OCI-LY1 (cell line): Measurements from ENCODE around the gene INSYN1.
"Not testable (repeated sequence)": the region's sequence is repeated elsewhere in the genome, so short reads cannot be mapped to it uniquely, and the experiment has no call there.

ENCODE experiments used
- H2AFZ ChIP-seq: fragments of 200-600 bp; sonication (generic), shearing (Covaris generic); 2 replicates; pipeline ENCODE4 v1.6.0; 2014; ENCODE audit warnings: antibody characterized with exemption, mild to moderate bottlenecking, low read length
- H3F3A ChIP-seq: fragments of 200-600 bp; sonication (generic), shearing (Covaris generic); 2 replicates; pipeline ENCODE4 v1.6.0; 2014; ENCODE audit warnings: mild to moderate bottlenecking, antibody characterized with exemption, low read length, moderate library complexity; ENCODE audit not compliant: insufficient read depth
- H3K27ac ChIP-seq: fragments of 200-600 bp; sonication (generic); 2 replicates; pipeline ENCODE4 v1.5.1; 2014; ENCODE audit warnings: low read length, mixed run types, mild to moderate bottlenecking, low read depth; ENCODE audit not compliant: poor library complexity, severe bottlenecking
- H3K27me3 ChIP-seq: fragments of 200-600 bp; sonication (generic); 2 replicates; pipeline ENCODE4 v1.6.0; 2014; ENCODE audit warnings: antibody characterized with exemption, mild to moderate bottlenecking, low read length, moderate library complexity; ENCODE audit not compliant: insufficient read depth
- H3K36me3 ChIP-seq: fragments of 200-600 bp; sonication (generic); 2 replicates; pipeline ENCODE4 v1.6.1; 2014; ENCODE audit warnings: mild to moderate bottlenecking, antibody characterized with exemption, low read length, moderate library complexity, mixed read lengths; ENCODE audit not compliant: insufficient read depth
- H3K4me1 ChIP-seq: fragments of 200-600 bp; sonication (generic); 2 replicates; pipeline ENCODE4 v1.5.1; 2014; ENCODE audit warnings: mild to moderate bottlenecking, low read length, moderate library complexity; ENCODE audit not compliant: insufficient read depth, severe bottlenecking
- H3K4me2 ChIP-seq: fragments of 200-600 bp; sonication (generic), shearing (Covaris generic); 2 replicates; pipeline ENCODE4 v1.6.1; 2014; ENCODE audit warnings: low read length
- H3K4me3 ChIP-seq: fragments of 200-600 bp; sonication (generic); 2 replicates; pipeline ENCODE4 v1.5.1; 2014; ENCODE audit warnings: low read length, low read depth, mild to moderate bottlenecking, mixed read lengths; ENCODE audit not compliant: poor library complexity, severe bottlenecking
- H3K79me2 ChIP-seq: fragments of 200-600 bp; shearing (Covaris generic); 2 replicates; pipeline ENCODE4 v1.6.1; 2016; ENCODE audit warnings: mixed run types, low read length, mixed read lengths; ENCODE audit not compliant: insufficient read depth
- H3K9ac ChIP-seq: fragments of 200-600 bp; sonication (generic), shearing (Covaris generic); 2 replicates; pipeline ENCODE4 v1.6.1; 2014; ENCODE audit warnings: mild to moderate bottlenecking, low read length, mixed read lengths
- H3K9me2 ChIP-seq: fragments of 200-600 bp; sonication (generic), shearing (Covaris generic); 2 replicates; pipeline ENCODE4 v1.6.1; 2014; ENCODE audit warnings: low read depth, mild to moderate bottlenecking, low read length, mixed read lengths
- H3K9me3 ChIP-seq: fragments of 200-600 bp; shearing (Covaris generic); 2 replicates; pipeline ENCODE4 v1.6.1; 2014; ENCODE audit warnings: low read length, mixed read lengths
- H4K20me1 ChIP-seq: fragments of 200-600 bp; sonication (generic), shearing (Covaris generic); 2 replicates; pipeline ENCODE4 v1.6.0; 2016; ENCODE audit warnings: mild to moderate bottlenecking, low read length; ENCODE audit not compliant: insufficient read depth
- EZH2 ChIP-seq: fragments of 200-600 bp; sonication (generic), shearing (Covaris generic); IDR thresholded peaks from 2 replicates; pipeline ENCODE4 v1.8.0; 2017; ENCODE audit warnings: borderline replicate concordance, mixed run types, mild to moderate bottlenecking, antibody characterized with exemption, low read length, moderate library complexity, mixed read lengths
- TF ChIP-seq, protein P1 (sequence below): fragments of 200-600 bp; sonication (generic), shearing (Covaris generic); IDR thresholded peaks from 2 replicates; pipeline ENCODE4 v1.5.1; 2017; ENCODE audit warnings: mild to moderate bottlenecking, antibody characterized with exemption, low read length, moderate library complexity, mixed read lengths

The INSYN1 gene

DNA sequence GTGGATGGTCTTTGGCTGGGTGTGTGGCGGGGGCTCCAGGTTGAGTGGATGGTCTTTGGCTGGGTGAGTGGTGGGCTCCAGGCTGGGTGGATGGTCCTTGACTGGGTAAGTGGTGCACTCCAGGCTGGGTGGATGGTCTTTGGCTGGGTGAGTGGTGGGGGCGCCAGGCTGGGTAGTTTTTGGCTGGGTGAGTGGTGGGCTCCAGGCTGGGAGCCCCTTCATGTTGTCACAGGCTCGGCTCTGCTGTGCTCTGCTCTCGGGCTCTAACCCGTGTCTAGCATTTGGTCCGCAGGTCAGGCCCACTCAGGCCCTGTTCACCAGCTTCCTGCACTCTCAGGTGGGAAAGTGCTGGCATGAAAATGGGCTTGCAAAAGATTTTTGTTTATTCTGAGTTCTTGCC lies 43.9 kb downstream of the INSYN1 start:
- Histone ChIP-seq H2AFZ (no peak overlapping the region), H3K4me2 (no peak overlapping the region), H3K27me3 (no peaks in the 10 kb centered on the region), H3F3A (no peaks in the 10 kb centered on the region), H3K4me3 (no peak overlapping the region), H3K9ac (no peak overlapping the region), H3K4me1 (no peaks in the 10 kb centered on the region), H3K79me2 (no peaks in the 10 kb centered on the region), H3K9me3 (no peaks in the 10 kb centered on the region), H3K27ac (no peak overlapping the region), H3K9me2 (no peaks in the 10 kb centered on the region), H3K36me3 (no peaks in the 10 kb centered on the region), H4K20me1 (no peaks in the 10 kb centered on the region)
- TF ChIP-seq, protein P1, sequence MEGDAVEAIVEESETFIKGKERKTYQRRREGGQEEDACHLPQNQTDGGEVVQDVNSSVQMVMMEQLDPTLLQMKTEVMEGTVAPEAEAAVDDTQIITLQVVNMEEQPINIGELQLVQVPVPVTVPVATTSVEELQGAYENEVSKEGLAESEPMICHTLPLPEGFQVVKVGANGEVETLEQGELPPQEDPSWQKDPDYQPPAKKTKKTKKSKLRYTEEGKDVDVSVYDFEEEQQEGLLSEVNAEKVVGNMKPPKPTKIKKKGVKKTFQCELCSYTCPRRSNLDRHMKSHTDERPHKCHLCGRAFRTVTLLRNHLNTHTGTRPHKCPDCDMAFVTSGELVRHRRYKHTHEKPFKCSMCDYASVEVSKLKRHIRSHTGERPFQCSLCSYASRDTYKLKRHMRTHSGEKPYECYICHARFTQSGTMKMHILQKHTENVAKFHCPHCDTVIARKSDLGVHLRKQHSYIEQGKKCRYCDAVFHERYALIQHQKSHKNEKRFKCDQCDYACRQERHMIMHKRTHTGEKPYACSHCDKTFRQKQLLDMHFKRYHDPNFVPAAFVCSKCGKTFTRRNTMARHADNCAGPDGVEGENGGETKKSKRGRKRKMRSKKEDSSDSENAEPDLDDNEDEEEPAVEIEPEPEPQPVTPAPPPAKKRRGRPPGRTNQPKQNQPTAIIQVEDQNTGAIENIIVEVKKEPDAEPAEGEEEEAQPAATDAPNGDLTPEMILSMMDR, result no peak
- no peak for TF ChIP-seq EZH2

DNA sequence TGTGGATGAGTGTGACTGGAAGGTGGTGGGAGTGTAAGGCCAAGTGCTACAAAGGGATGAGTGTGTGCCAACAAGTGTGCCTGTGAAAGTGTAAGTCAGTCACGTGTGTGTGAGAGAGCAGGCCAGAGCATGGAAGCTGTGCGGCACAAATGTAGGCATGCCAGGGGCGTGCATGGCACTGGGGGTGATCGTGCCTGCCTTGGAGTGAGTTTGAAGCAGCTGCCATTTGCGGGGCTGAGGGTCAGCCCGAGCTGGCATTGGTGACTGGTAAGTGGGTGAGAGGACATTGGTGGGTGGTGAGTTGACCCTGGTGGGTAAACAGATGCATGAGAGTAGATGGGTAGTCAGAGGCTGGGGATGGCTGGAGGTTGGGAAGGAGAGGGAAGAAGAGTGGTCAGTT lies 44.5 kb downstream of the INSYN1 start:
- Histone ChIP-seq H2AFZ (no peak overlapping the region), H3K9ac (no peak overlapping the region), H3K4me2 (no peak overlapping the region), H3K9me2 (no peaks in the 10 kb centered on the region), H3K27me3 (no peaks in the 10 kb centered on the region), H3K27ac (no peak overlapping the region), H3K4me3 (no peak overlapping the region), H3K9me3 (no peaks in the 10 kb centered on the region), H3K4me1 (no peaks in the 10 kb centered on the region), H4K20me1 (no peaks in the 10 kb centered on the region), H3F3A (no peaks in the 10 kb centered on the region), H3K36me3 (no peaks in the 10 kb centered on the region), H3K79me2 (no peaks in the 10 kb centered on the region)
- TF ChIP-seq EZH2, result no peak
- TF ChIP-seq, protein P1, result no peak

DNA sequence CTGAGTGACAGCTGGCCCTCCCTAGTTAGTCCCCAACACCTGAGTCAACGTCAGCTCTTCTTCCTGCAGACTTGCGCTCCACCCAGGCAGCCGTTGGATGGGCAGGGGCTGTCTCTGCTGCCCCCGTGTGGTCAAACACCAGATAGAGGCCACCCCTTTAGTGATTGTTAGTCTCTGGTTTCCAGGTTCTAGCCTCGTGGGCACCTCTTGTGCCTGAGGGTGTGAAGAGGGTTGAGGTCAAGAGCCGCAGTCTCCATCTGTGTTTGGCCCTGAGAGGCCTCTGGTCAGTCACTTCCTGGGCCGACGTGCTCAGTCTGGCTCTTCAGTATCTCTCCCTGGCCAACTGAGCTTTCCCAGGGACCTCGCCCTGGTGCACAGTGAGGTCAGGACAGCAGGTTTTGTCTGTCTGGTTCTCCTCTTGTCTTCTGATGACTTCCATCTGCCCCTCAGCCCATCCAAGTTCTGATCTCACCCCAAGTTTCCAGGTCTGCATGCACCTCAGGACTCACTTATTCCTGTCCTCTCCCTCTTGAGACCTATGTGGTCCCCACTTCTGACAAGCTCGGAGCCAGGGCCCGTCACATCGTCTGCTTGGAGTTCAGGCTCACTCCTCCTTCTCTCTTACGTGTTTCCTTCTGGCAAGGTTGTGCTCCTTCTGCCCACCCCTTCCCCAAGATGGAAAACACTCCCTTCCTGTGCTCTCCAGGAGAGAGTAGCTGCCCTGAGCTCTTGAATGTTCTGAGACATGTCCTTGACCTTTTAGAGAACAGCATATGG lies 48.1 kb downstream of the INSYN1 start:
- TF ChIP-seq, protein P1, result peak; percentile 78
- TF ChIP-seq EZH2, result no peak
- Histone ChIP-seq H3K9me3 (no peaks in the 10 kb centered on the region), H3K4me3 (no peak overlapping the region), H3K27ac (no peak overlapping the region), H3K36me3 (no peaks in the 10 kb centered on the region), H2AFZ (no peak overlapping the region), H3K27me3 (no peaks in the 10 kb centered on the region), H3K4me2 (no peak overlapping the region), H3K4me1 (no peaks in the 10 kb centered on the region), H3F3A (no peaks in the 10 kb centered on the region), H3K9ac (no peak overlapping the region), H3K79me2 (no peaks in the 10 kb centered on the region), H4K20me1 (no peaks in the 10 kb centered on the region), H3K9me2 (no peaks in the 10 kb centered on the region)

DNA sequence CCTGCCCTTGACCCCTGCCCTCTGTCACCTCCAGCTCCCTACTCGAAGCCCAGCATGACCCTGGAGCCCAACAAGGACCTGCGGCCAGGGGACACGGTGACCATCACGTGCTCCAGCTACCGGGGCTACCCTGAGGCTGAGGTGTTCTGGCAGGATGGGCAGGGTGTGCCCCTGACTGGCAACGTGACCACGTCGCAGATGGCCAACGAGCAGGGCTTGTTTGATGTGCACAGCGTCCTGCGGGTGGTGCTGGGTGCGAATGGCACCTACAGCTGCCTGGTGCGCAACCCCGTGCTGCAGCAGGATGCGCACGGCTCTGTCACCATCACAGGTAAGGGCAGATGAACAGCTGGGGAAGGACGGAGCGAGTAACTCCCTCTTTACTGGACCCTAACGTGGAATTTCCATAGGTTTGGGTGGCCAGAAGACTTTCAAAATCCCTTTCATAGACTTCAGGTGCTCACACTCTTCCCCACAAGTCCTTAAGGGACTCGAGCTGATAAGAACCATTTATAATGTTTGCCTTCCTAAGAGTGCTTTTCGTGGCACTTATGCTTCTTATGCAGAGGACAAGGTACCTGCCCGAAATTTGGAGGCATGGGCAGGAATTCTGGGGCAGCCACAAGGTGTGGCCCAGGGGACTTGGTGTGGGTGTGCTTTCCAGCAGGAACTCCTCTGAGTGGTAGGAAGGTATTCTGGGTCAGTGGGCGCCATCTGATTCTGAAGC lies 48.8 kb downstream of the INSYN1 start:
- H3K4me2 ChIP-seq, H3K9me3 ChIP-seq, H3K9me2 ChIP-seq, H3K4me1 ChIP-seq, H3K27ac ChIP-seq, H3K36me3 ChIP-seq, H3K4me3 ChIP-seq, H3K27me3 ChIP-seq, H3K9ac ChIP-seq, H2AFZ ChIP-seq, H3K79me2 ChIP-seq, H4K20me1 ChIP-seq, H3F3A ChIP-seq: not testable (repeated sequence)

DNA sequence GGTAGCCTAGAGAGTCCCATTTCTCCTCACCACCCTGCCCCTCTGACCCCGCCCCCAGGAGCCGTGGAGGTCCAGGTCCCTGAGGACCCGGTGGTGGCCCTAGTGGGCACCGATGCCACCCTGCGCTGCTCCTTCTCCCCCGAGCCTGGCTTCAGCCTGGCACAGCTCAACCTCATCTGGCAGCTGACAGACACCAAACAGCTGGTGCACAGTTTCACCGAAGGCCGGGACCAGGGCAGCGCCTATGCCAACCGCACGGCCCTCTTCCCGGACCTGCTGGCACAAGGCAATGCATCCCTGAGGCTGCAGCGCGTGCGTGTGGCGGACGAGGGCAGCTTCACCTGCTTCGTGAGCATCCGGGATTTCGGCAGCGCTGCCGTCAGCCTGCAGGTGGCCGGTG lies 49.5 kb downstream of the INSYN1 start:
- H3K79me2 ChIP-seq, H3K9me3 ChIP-seq, H2AFZ ChIP-seq, H3F3A ChIP-seq, H3K4me1 ChIP-seq, H3K27ac ChIP-seq, H3K36me3 ChIP-seq, H3K4me3 ChIP-seq, H3K9me2 ChIP-seq, H3K9ac ChIP-seq, H3K27me3 ChIP-seq, H3K4me2 ChIP-seq, H4K20me1 ChIP-seq: not testable (repeated sequence)
